Measurements from ENCODE around the gene APBB2. TPM values are rescaled to one million over a fixed set of nuclear protein-coding genes. Genes with fewer than 3 reads are reported as not detected.
A peak's percentile ranks its signal among the peaks of the same experiment; 100 is the strongest.

Gene APBB2
- polyA plus RNA-seq, 3 donors = 0.15 to 0.33 TPM; not detected in 1

DNA sequence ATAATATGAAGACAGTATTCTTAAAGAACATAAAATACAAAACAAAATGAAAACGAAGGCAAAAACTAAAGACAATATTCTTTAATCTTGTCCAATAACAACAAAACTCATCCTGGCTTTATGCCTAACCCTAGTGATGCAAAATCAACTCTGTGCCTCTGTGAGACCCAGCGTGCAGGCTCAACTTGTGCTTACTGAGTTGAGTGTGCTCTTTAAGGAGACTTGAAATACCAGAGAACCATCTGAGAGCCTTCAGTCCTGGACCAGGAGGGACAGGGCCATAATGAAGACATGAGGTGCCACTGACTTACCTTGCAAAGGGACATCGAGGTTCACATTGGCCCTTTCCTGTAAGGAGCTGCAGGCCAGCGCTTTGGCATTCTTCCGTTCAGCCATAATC lies 387.5 kb downstream of the APBB2 start:
- Histone ChIP-seq H3K79me2 (ENCODE audit: insufficient read depth, low read length) (no peaks in the 10 kb centered on the region), H3K36me3 (replicated peaks in 1 of 2; ENCODE audit: control insufficient read depth in 1 of 2, insufficient read depth in 2 of 2, low read length in 2 of 2) (no peaks in the 10 kb centered on the region), H2AFZ (ENCODE audit: insufficient read depth, low read depth, low read length, poor library complexity, severe bottlenecking) (no peak overlapping the region), H4K20me1 (ENCODE audit: insufficient read depth, low read length) (no peaks in the 10 kb centered on the region), H3K4me2 (replicated peaks; ENCODE audit: extremely low read depth, low read length, poor library complexity, severe bottlenecking) (no peak overlapping the region), H3K27ac (ENCODE audit: low read depth in 1 of 2, low read length in 2 of 2) (no peak overlapping the region), H3K27me3 (ENCODE audit: control insufficient read depth in 2 of 2, insufficient read depth in 2 of 2, low read length in 2 of 2) (no peaks in the 10 kb centered on the region), H3K9ac (ENCODE audit: insufficient read depth, low read length, poor library complexity, severe bottlenecking) (no peak overlapping the region), H3K4me3 (replicated peaks in 1 of 3; ENCODE audit: low read depth in 2 of 3, low read length in 3 of 3) (no peak overlapping the region), H3K4me1 (ENCODE audit: control insufficient read depth in 1 of 2, insufficient read depth in 2 of 2, low read length in 2 of 2) (peaks cover 9 to 12% of the 10 kb centered on the region in 2 donors), H3K9me3 (replicated peaks in 1 of 2; ENCODE audit: control insufficient read depth in 1 of 2, insufficient read depth in 1 of 2, low read length in 2 of 2) (no peaks in the 10 kb centered on the region)
- Mint-ChIP-seq H3K36me3 (peaks cover 3 to 15% of the 10 kb centered on the region in 2 donors), H3K4me1 (peaks cover 14% of the 10 kb centered on the region), H3K9me3 (peaks cover 0 to 2% (median 0%) of the 10 kb centered on the region in 7 donors), H3K27ac (no peak overlapping the region), H3K4me3 (no peak overlapping the region), H3K27me3 (ENCODE audit: low read depth in 3 of 3) (peaks cover 0 to 3% (median 2%) of the 10 kb centered on the region in 3 donors)
- TF ChIP-seq, protein P1, sequence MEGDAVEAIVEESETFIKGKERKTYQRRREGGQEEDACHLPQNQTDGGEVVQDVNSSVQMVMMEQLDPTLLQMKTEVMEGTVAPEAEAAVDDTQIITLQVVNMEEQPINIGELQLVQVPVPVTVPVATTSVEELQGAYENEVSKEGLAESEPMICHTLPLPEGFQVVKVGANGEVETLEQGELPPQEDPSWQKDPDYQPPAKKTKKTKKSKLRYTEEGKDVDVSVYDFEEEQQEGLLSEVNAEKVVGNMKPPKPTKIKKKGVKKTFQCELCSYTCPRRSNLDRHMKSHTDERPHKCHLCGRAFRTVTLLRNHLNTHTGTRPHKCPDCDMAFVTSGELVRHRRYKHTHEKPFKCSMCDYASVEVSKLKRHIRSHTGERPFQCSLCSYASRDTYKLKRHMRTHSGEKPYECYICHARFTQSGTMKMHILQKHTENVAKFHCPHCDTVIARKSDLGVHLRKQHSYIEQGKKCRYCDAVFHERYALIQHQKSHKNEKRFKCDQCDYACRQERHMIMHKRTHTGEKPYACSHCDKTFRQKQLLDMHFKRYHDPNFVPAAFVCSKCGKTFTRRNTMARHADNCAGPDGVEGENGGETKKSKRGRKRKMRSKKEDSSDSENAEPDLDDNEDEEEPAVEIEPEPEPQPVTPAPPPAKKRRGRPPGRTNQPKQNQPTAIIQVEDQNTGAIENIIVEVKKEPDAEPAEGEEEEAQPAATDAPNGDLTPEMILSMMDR (IDR thresholded peaks at IDR 0.05) = no peak
- no peak for DNase-seq
- intact Hi-C loops (cut with micrococcal nuclease) = no loop called here
- WGBS (ENCODE audit: insufficient coverage) = 92% methylated on average over 2 of the region's 5 CpGs

- H2AFZ ChIP-seq (ENCODE audit: insufficient read depth, low read depth, low read length, poor library complexity, severe bottlenecking) = no peak overlapping the region
- peaks cover 0 to 2% of the 10 kb centered on the region in 2 donors for H3K36me3 ChIP-seq (replicated peaks in 1 of 2; ENCODE audit: control insufficient read depth in 1 of 2, insufficient read depth in 2 of 2, low read length in 2 of 2)
- H3K9ac ChIP-seq (ENCODE audit: insufficient read depth, low read length, poor library complexity, severe bottlenecking) = no peak overlapping the region
- WGBS (ENCODE audit: insufficient coverage) = 93% methylated on average over 13 of the region's 19 CpGs
- H3K4me2 ChIP-seq (replicated peaks; ENCODE audit: extremely low read depth, low read length, poor library complexity, severe bottlenecking) = no peak overlapping the region
- H3K27ac ChIP-seq (ENCODE audit: low read depth in 1 of 2, low read length in 2 of 2) = no peak overlapping the region
- TF ChIP-seq, protein P1 (IDR thresholded peaks at IDR 0.05) = no peak
- Mint-ChIP-seq H3K4me3 (no peak overlapping the region), H3K4me1 (peaks cover 13% of the 10 kb centered on the region), H3K36me3 (peaks cover 3 to 16% of the 10 kb centered on the region in 2 donors), H3K9me3 (peaks cover 0 to 2% (median 0%) of the 10 kb centered on the region in 7 donors), H3K27ac (peak overlapping the region in 1 of 7 donors; percentile 72), H3K27me3 (ENCODE audit: low read depth in 3 of 3) (peaks cover 0 to 3% (median 2%) of the 10 kb centered on the region in 3 donors)
- no peaks in the 10 kb centered on the region for H3K79me2 ChIP-seq (ENCODE audit: insufficient read depth, low read length)
- H3K4me3 ChIP-seq (replicated peaks in 1 of 3; ENCODE audit: low read depth in 2 of 3, low read length in 3 of 3) = no peak overlapping the region
- H3K27me3 ChIP-seq (ENCODE audit: control insufficient read depth in 2 of 2, insufficient read depth in 2 of 2, low read length in 2 of 2) = no peaks in the 10 kb centered on the region
- H3K4me1 ChIP-seq (ENCODE audit: control insufficient read depth in 1 of 2, insufficient read depth in 2 of 2, low read length in 2 of 2) = peaks cover 9 to 12% of the 10 kb centered on the region in 2 donors
- no peak for DNase-seq
- H4K20me1 ChIP-seq (ENCODE audit: insufficient read depth, low read length) = no peaks in the 10 kb centered on the region
- intact Hi-C loops (cut with micrococcal nuclease) = no loop called here
- no peaks in the 10 kb centered on the region for H3K9me3 ChIP-seq (replicated peaks in 1 of 2; ENCODE audit: control insufficient read depth in 1 of 2, insufficient read depth in 1 of 2, low read length in 2 of 2)
These were observed 389.1 kb downstream of the APBB2 start for GRCh38 chr4:40825014-40825838.
